Measurements from ENCODE around the gene POLDIP2. TPM values are rescaled to one million over a fixed set of nuclear protein-coding genes. Genes with fewer than 3 reads are reported as not detected.
"Not testable (repeated sequence)": the region's sequence is repeated elsewhere in the genome, so short reads cannot be mapped to it uniquely, and the experiment has no call there.

POLDIP2 gene
- total RNA-seq, 4 donors from 2014 or later, result 217 to 281 (median 237) TPM

GRCh38 chr17:28341516-28341915 lies 15.8 kb downstream of the POLDIP2 start:
- Histone ChIP-seq H3K27me3 (no peaks in the 10 kb centered on the region), H3K4me1 (peaks cover 18 to 24% of the 10 kb centered on the region in 2 donors), H3K27ac (no peak overlapping the region), H3K9me3 (no peaks in the 10 kb centered on the region), H3K4me3 (no peak overlapping the region), H3K36me3 (peaks cover 0 to 64% of the 10 kb centered on the region in 2 donors)
- DNase-seq, result no peak
- ATAC-seq, result no peak
- in situ Hi-C loops (cut with MboI; ENCODE audit: low sequenced_read_pairs in 4 of 4), result loop anchor here in 2 of 4 donors (25.0 kb wide), 1 partner anchor 621 kb away; the partner anchor contains the start of gene PHF12 (in 2 of the 2)
- intact Hi-C loops (cut with DNase I; ENCODE audit: low total_unique reads), result no loop called here
- TF ChIP-seq POLR2A (IDR thresholded peaks at IDR 0.05) (no peak), CTCF (IDR thresholded peaks at IDR 0.05 in 4 of 5, conservative IDR thresholded peaks at IDR 0.05 in 1 of 5) (no peak)

GRCh38 chr17:28340374-28340773 lies 17.0 kb downstream of the POLDIP2 start:
- in situ Hi-C loops (cut with MboI; ENCODE audit: low sequenced_read_pairs in 4 of 4), result loop anchor here in 2 of 4 donors (25.0 kb wide), 1 partner anchor 622 kb away; the partner anchor contains the start of gene PHF12 (in 2 of the 2)
- Histone ChIP-seq H3K4me1 (peaks cover 24 to 30% of the 10 kb centered on the region in 2 donors), H3K27me3 (no peaks in the 10 kb centered on the region), H3K9me3 (no peaks in the 10 kb centered on the region), H3K4me3 (no peak overlapping the region), H3K27ac (no peak overlapping the region), H3K36me3 (peaks cover 0 to 52% of the 10 kb centered on the region in 2 donors)
- TF ChIP-seq POLR2A (IDR thresholded peaks at IDR 0.05) (no peak), CTCF (IDR thresholded peaks at IDR 0.05 in 4 of 5, conservative IDR thresholded peaks at IDR 0.05 in 1 of 5) (no peak)
- intact Hi-C loops (cut with DNase I; ENCODE audit: low total_unique reads), result no loop called here
- ATAC-seq, result no peak
- no peak for DNase-seq

GRCh38 chr17:28339431-28339830 lies 17.9 kb downstream of the POLDIP2 start:
- Histone ChIP-seq H3K4me1 (peaks cover 28 to 36% of the 10 kb centered on the region in 2 donors), H3K9me3 (no peaks in the 10 kb centered on the region), H3K27ac (peak overlapping the region in 3 of 4 donors; percentile 86 to 91 (median 90)), H3K27me3 (no peaks in the 10 kb centered on the region), H3K36me3 (peaks cover 0 to 43% of the 10 kb centered on the region in 2 donors), H3K4me3 (no peak overlapping the region)
- in situ Hi-C loops (cut with MboI; ENCODE audit: low sequenced_read_pairs in 4 of 4) (loop anchor here in 3 of 4 donors (10.0 to 25.0 kb wide), 3 partner anchors 295 to 623 kb away; partner anchors contain the start of genes PHF12 (in 3 of the 3) and NLK (in 1 of the 3)), intact Hi-C loops (cut with DNase I; ENCODE audit: low total_unique reads) (loop anchor here (10.0 kb wide), 1 partner anchor 445 kb away; the partner anchor contains the start of gene LYRM9)
- DNase-seq, result no peak
- TF ChIP-seq POLR2A (IDR thresholded peaks at IDR 0.05), result no peak
- TF ChIP-seq CTCF (IDR thresholded peaks at IDR 0.05 in 4 of 5, conservative IDR thresholded peaks at IDR 0.05 in 1 of 5), result no peak
- no peak for ATAC-seq

- peaks cover 34 to 43% of the 10 kb centered on the region in 2 donors for H3K4me1 ChIP-seq
- not testable (repeated sequence) for H3K27me3 ChIP-seq, H3K4me3 ChIP-seq, DNase-seq, H3K9me3 ChIP-seq, ATAC-seq
- H3K27ac ChIP-seq, result peak overlapping the region; percentile 23 to 91 (median 88)
- in situ Hi-C loops (cut with MboI; ENCODE audit: low sequenced_read_pairs in 4 of 4), result loop anchor here in 3 of 4 donors (10.0 to 25.0 kb wide), 3 partner anchors 294 to 624 kb away; partner anchors contain the start of genes PHF12 (in 3 of the 3) and NLK (in 1 of the 3)
- H3K36me3 ChIP-seq, result peaks cover 0 to 37% of the 10 kb centered on the region in 2 donors
- intact Hi-C loops (cut with DNase I; ENCODE audit: low total_unique reads), result loop anchor here (10.0 kb wide), 1 partner anchor 444 kb away; the partner anchor contains the start of gene LYRM9
These were observed 18.5 kb downstream of the POLDIP2 start for GRCh38 chr17:28338769-28339212.

- peak overlapping the region; percentile 23 to 91 (median 88) for H3K27ac ChIP-seq
- H3K27me3 ChIP-seq, result no peaks in the 10 kb centered on the region
- TF ChIP-seq POLR2A (IDR thresholded peaks at IDR 0.05), result no peak
- no peak for TF ChIP-seq CTCF (IDR thresholded peaks at IDR 0.05 in 4 of 5, conservative IDR thresholded peaks at IDR 0.05 in 1 of 5)
- in situ Hi-C loops (cut with MboI; ENCODE audit: low sequenced_read_pairs in 4 of 4), result loop anchor here in 3 of 4 donors (10.0 to 25.0 kb wide), 3 partner anchors 293 to 624 kb away; partner anchors contain the start of genes PHF12 (in 3 of the 3) and NLK (in 1 of the 3)
- H3K4me1 ChIP-seq, result peaks cover 39 to 40% of the 10 kb centered on the region in 2 donors
- DNase-seq, result no peak
- H3K4me3 ChIP-seq, result peak overlapping the region in 3 of 4 donors; percentile 6 to 14 (median 12)
- peaks cover 0 to 32% of the 10 kb centered on the region in 2 donors for H3K36me3 ChIP-seq
- ATAC-seq, result no peak
- intact Hi-C loops (cut with DNase I; ENCODE audit: low total_unique reads), result loop anchor here (10.0 kb wide), 1 partner anchor 443 kb away; the partner anchor contains the start of gene LYRM9
- no peaks in the 10 kb centered on the region for H3K9me3 ChIP-seq
These were observed 19.1 kb downstream of the POLDIP2 start for GRCh38 chr17:28338056-28338768.
